SK-N-SH (cell line): ENCODE data around the gene NF2. TPM values are rescaled to one million over a fixed set of nuclear protein-coding genes. Genes with fewer than 3 reads are reported as not detected.

ENCODE experiments used
- CTCF ChIA-PET: fragments of 300-600, 350-600 bp; formaldehyde crosslinking; extraction: SDS; loops from one replicate; lab custom pipeline; 2021; lab: Yijun Ruan, JAX
- POLR2A ChIA-PET: fragments of 350-600 bp; sonication (Branson Sonifier 250); formaldehyde crosslinking; extraction: SDS; loops from one replicate; lab custom pipeline; 2020; ENCODE audit warnings: antibody characterized with exemption, inconsistent platforms; lab: Yijun Ruan, JAX
- DNase-seq: peaks from one replicate; pipeline ENCODE4 v3.0.0; 2012
- H2AFZ ChIP-seq: fragments of 200-600 bp; sonication (generic); 2 replicates; pipeline ENCODE4 v1.8.1; 2016; ENCODE audit warnings: antibody characterized with exemption, mild to moderate bottlenecking, low read depth
- H3F3A ChIP-seq: fragments of 200-600 bp; sonication (generic); replicated peaks from 2 replicates; pipeline ENCODE3; 2016; ENCODE audit warnings: antibody characterized with exemption, mild to moderate bottlenecking; ENCODE audit not compliant: insufficient read depth
- H3K27ac ChIP-seq, 2 experiments: fragments of 200-500 bp in 1 of 2; fragments of 200-600 bp in 1 of 2; sonication (Bioruptor generic) in 1 of 2; sonication (generic), shearing (Covaris generic) in 1 of 2; 2 replicates each; pipeline versions ENCODE4 v1.5.1 to v1.6.1; 2014 to 2016; ENCODE audit warnings: low read depth in 2 of 2, inconsistent platforms in 1 of 2, low read length in 1 of 2, mild to moderate bottlenecking in 1 of 2, mixed read lengths in 1 of 2
- H3K27me3 ChIP-seq: fragments of 200-600 bp; sonication (generic), shearing (Covaris generic); 2 replicates; pipeline ENCODE4 v1.6.1; 2016; ENCODE audit warnings: mixed run types; ENCODE audit not compliant: insufficient read depth
- H3K36me3 ChIP-seq, 2 experiments: fragments of 200-500 bp in 1 of 2; fragments of 200-600 bp in 1 of 2; sonication (Bioruptor generic) in 1 of 2; sonication (generic) in 1 of 2; replicated peaks in 1 of 2; 2 replicates each; pipeline versions ENCODE3 to v1.5.1; 2014 to 2016; ENCODE audit warnings: low read length in 1 of 2, mild to moderate bottlenecking in 1 of 2; ENCODE audit not compliant: insufficient read depth in 2 of 2, control insufficient read depth in 1 of 2
- H3K4me1 ChIP-seq, 2 experiments: fragments of 200-500 bp in 1 of 2; fragments of 200-600 bp in 1 of 2; sonication (Bioruptor generic) in 1 of 2; sonication (generic), shearing (Covaris generic) in 1 of 2; 2 replicates each; pipeline versions ENCODE4 v1.5.1 to v1.6.1; 2014 to 2016; ENCODE audit warnings: low read depth in 1 of 2, low read length in 1 of 2, mixed run types in 1 of 2; ENCODE audit not compliant: insufficient read depth in 2 of 2, control insufficient read depth in 1 of 2
- H3K4me2 ChIP-seq: fragments of 200-600 bp; sonication (generic), shearing (Covaris generic); 2 replicates; pipeline ENCODE4 v1.6.1; 2017; ENCODE audit warnings: mixed run types
- H3K4me3 ChIP-seq, 2 experiments: fragments of 200-500 bp in 1 of 2; fragments of 200-600 bp in 1 of 2; sonication (Bioruptor generic) in 1 of 2; sonication (generic), shearing (Covaris generic) in 1 of 2; 2 replicates each; pipeline versions ENCODE4 v1.5.1 to v1.8.1; 2014 to 2016; ENCODE audit warnings: low read depth in 2 of 2, inconsistent platforms in 1 of 2, low read length in 1 of 2, mild to moderate bottlenecking in 1 of 2, mixed read lengths in 1 of 2, moderate library complexity in 1 of 2
- H3K79me2 ChIP-seq: fragments of 200-600 bp; sonication (generic); 2 replicates; pipeline ENCODE4 v1.8.1; 2017; ENCODE audit warnings: mild to moderate bottlenecking; ENCODE audit not compliant: insufficient read depth
- H3K9ac ChIP-seq: fragments of 200-600 bp; sonication (generic); 2 replicates; pipeline ENCODE4 v1.6.1; 2017; ENCODE audit warnings: mixed run types
- H3K9me2 ChIP-seq: fragments of 200-600 bp; sonication (generic); 2 replicates; pipeline ENCODE4 v1.6.1; 2017; ENCODE audit warnings: mixed run types
- H3K9me3 ChIP-seq: fragments of 200-600 bp; sonication (generic); 2 replicates; pipeline ENCODE4 v1.6.1; 2017; ENCODE audit warnings: mixed run types, mild to moderate bottlenecking, moderate library complexity
- H4K20me1 ChIP-seq: fragments of 200-600 bp; sonication (generic); 2 replicates; pipeline ENCODE4 v1.6.1; 2017; ENCODE audit warnings: mild to moderate bottlenecking, mixed run types; ENCODE audit not compliant: insufficient read depth
- CHD2 ChIP-seq: fragments of 150-350 bp; IDR thresholded peaks from 2 replicates; pipeline ENCODE4 v1.6.1; 2018; ENCODE audit warnings: low read length; ENCODE audit not compliant: partially characterized antibody
- EP300 ChIP-seq, 2 experiments: IDR thresholded peaks; 2 replicates each; pipeline versions ENCODE4 v1.4.0 to v1.6.1; 2012; ENCODE audit warnings: borderline replicate concordance in 1 of 2, low read depth in 1 of 2, low read length in 1 of 2
- FOSL2 ChIP-seq: IDR thresholded peaks from 2 replicates; pipeline ENCODE4 v1.4.0; 2012; ENCODE audit warnings: low read depth, mild to moderate bottlenecking, moderate library complexity, borderline replicate concordance
- FOXJ3 ChIP-seq: sonication (generic); formaldehyde crosslinking; IDR thresholded peaks from 2 replicates; pipeline ENCODE4 v1.5.1; 2020; ENCODE audit warnings: mild to moderate bottlenecking, missing genetic modification reagents
- FOXM1 ChIP-seq: IDR thresholded peaks from 2 replicates; pipeline ENCODE4 v1.4.0; 2012; ENCODE audit warnings: low read depth, mild to moderate bottlenecking
- GABPA ChIP-seq: IDR thresholded peaks from 2 replicates; pipeline ENCODE4 v1.4.0; 2012; ENCODE audit warnings: low read depth, mild to moderate bottlenecking
- MEF2A ChIP-seq: IDR thresholded peaks from 2 replicates; pipeline ENCODE4 v1.4.0; 2012; ENCODE audit warnings: low read depth, borderline replicate concordance
- MXI1 ChIP-seq: IDR thresholded peaks from 2 replicates; pipeline ENCODE4 v1.6.1; 2012; ENCODE audit warnings: mild to moderate bottlenecking, low read depth, low read length, improper control_type of control experiment
- POLR2AphosphoS5 ChIP-seq: IDR thresholded peaks from 2 replicates; pipeline ENCODE4 v1.6.1; 2012; ENCODE audit warnings: low read depth, low read length
- RFX5 ChIP-seq: IDR thresholded peaks from 2 replicates; pipeline ENCODE4 v1.6.1; 2012; ENCODE audit warnings: mild to moderate bottlenecking, improper control_type of control experiment, low read length
- RXRA ChIP-seq: IDR thresholded peaks from 2 replicates; pipeline ENCODE4 v1.4.0; 2012; ENCODE audit warnings: low read depth, mild to moderate bottlenecking, borderline replicate concordance
- SIN3A ChIP-seq: IDR thresholded peaks from 2 replicates; pipeline ENCODE4 v1.6.1; 2012; ENCODE audit warnings: low read depth, mild to moderate bottlenecking, low read length, moderate library complexity, borderline replicate concordance
- TAF1 ChIP-seq: IDR thresholded peaks from 2 replicates; pipeline ENCODE4 v1.6.1; 2012; ENCODE audit warnings: low read depth, mild to moderate bottlenecking, low read length, moderate library complexity, borderline replicate concordance
- TCF12 ChIP-seq: IDR thresholded peaks from 2 replicates; pipeline ENCODE4 v1.4.0; 2012
- USF1 ChIP-seq: IDR thresholded peaks from 2 replicates; pipeline ENCODE4 v1.4.0; 2012; ENCODE audit warnings: low read depth, borderline replicate concordance
- YY1 ChIP-seq: IDR thresholded peaks from 2 replicates; pipeline ENCODE4 v1.4.0; 2012; ENCODE audit warnings: low read depth, mild to moderate bottlenecking
- WGBS: methylation state at CpG from one replicate; pipeline ENCODE4 v1.1.6; 2017; ENCODE audit warnings: low lambda C conversion rate; 5-methylcytosine and 5-hydroxymethylcytosine counted together
- polyA plus RNA-seq, 3 experiments: library from polyadenylated mRNA; depleted of rRNA; stranded (reverse); fragments of >200 nt; gene quantifications; 2 replicates each; pipeline ENCODE4 v1.2.3, GENCODE V29; 2012
- TF ChIP-seq, protein P1 (sequence below): IDR thresholded peaks from 2 replicates; pipeline ENCODE4; 2012
- TF ChIP-seq, protein P2 (sequence below): IDR thresholded peaks from 2 replicates; pipeline ENCODE4 v1.6.1; 2012; ENCODE audit warnings: mild to moderate bottlenecking, low read depth, low read length, moderate library complexity
- TF ChIP-seq, protein P3 (sequence below): fragments of 150-350 bp; IDR thresholded peaks from 2 replicates; pipeline ENCODE4 v1.6.1; 2016; ENCODE audit warnings: mild to moderate bottlenecking, low read depth, low read length

NF2 gene
- polyA plus RNA-seq, 1 of the 3 experiments (the other 2 are of a cell fraction): 44.1 TPM

DNA sequence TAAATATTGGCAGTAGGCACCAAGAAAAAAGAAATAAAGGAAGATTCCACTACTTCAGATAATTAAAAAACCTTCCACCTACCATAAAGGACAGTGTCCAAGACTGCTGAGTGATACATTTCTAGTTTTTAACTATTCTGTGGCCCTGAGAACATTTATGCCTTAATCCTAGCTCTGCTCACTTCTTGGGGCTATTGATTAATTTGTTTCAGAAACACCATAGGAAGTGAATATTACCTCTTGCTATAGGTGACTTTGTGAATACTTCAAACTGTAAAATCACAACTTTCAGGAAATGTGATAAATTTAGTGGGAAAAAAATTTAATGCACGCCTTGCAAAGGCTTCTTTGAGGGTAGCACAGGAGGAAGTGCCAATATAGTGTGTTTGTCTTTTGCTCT lies 35.2 kb downstream of the NF2 start:
- no peak overlapping the region for H3K4me2 ChIP-seq
- H4K20me1 ChIP-seq: 0 out of 2 replicates have a peak, but pooled peaks cover 7% of the 10 kb centered on the region
- H3K9me3 ChIP-seq: no peaks in the 10 kb centered on the region
- peaks cover 27 to 31% of the 10 kb centered on the region in 2 experiments for H3K36me3 ChIP-seq
- H3K9me2 ChIP-seq: no peaks in the 10 kb centered on the region
- TF ChIP-seq RFX5 (no peak), FOXJ3 (CRISPR knock-in tag) (no peak), MEF2A (no peak), MXI1 (no peak), FOSL2 (no peak), GABPA (no peak), CHD2 (no peak), TAF1 (no peak), SIN3A (no peak), POLR2AphosphoS5 (no peak), USF1 (no peak)
- TF ChIP-seq, protein P1, sequence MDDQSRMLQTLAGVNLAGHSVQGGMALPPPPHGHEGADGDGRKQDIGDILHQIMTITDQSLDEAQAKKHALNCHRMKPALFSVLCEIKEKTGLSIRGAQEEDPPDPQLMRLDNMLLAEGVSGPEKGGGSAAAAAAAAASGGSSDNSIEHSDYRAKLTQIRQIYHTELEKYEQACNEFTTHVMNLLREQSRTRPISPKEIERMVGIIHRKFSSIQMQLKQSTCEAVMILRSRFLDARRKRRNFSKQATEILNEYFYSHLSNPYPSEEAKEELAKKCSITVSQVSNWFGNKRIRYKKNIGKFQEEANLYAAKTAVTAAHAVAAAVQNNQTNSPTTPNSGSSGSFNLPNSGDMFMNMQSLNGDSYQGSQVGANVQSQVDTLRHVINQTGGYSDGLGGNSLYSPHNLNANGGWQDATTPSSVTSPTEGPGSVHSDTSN: no peak
- ChIA-PET POLR2A (no interaction called here), CTCF (interaction anchor here (1.0 to 7.4 kb wide), 6 partner anchors 12 to 469 kb away, joined by 3 to 70 read pairs (median 4); no protein-coding TSS in a partner anchor)
- H3K9ac ChIP-seq: no peak overlapping the region
- H3F3A ChIP-seq: peaks cover 4% of the 10 kb centered on the region
- H3K4me3 ChIP-seq: no peak overlapping the region
- peaks cover 4 to 14% of the 10 kb centered on the region in 2 experiments; a peak in 2 of 4 replicates for H3K4me1 ChIP-seq
- DNase-seq: no peak
- 96% methylated on average over 1 of the region's 1 CpG for WGBS
- H3K27me3 ChIP-seq: no peaks in the 10 kb centered on the region
- no peak overlapping the region for H3K27ac ChIP-seq
- peaks cover 56% of the 10 kb centered on the region; the same call in 1 of the 2 replicates for H3K79me2 ChIP-seq
- no peak overlapping the region for H2AFZ ChIP-seq

DNA sequence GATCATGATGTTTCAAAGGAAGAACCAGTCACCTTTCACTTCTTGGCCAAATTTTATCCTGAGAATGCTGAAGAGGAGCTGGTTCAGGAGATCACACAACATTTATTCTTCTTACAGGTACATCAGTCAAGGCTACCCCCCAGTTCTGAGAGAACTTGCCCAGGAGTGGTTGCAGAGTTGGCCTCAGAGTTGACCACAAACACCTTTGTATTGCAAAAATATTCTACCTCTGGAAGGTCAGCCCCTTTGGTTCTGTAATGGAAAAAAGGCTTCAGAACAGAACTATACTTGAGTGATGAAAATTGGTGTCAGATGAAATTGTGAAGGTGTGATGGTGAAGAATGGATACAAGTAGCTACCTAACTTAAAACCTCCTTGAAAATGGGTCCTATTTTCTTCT lies 35.7 kb downstream of the NF2 start:
- DNase-seq: no peak

More for the DNA sequence above, 35.7 kb downstream of the NF2 start:
- H3F3A ChIP-seq: peaks cover 4% of the 10 kb centered on the region
- H3K9me3 ChIP-seq: no peaks in the 10 kb centered on the region
- no peaks in the 10 kb centered on the region for H3K9me2 ChIP-seq
- no peaks in the 10 kb centered on the region for H3K27me3 ChIP-seq
- H3K9ac ChIP-seq: no peak overlapping the region
- TF ChIP-seq GABPA (no peak), MEF2A (no peak), YY1 (no peak), SIN3A (no peak), EP300 (IDR thresholded peaks at IDR 0.05; ENCODE audit: borderline replicate concordance in 1 of 2, low read depth in 1 of 2, low read length in 1 of 2) (no peak), FOXM1 (no peak), TCF12 (no peak), RXRA (no peak)
- TF ChIP-seq, protein P2, sequence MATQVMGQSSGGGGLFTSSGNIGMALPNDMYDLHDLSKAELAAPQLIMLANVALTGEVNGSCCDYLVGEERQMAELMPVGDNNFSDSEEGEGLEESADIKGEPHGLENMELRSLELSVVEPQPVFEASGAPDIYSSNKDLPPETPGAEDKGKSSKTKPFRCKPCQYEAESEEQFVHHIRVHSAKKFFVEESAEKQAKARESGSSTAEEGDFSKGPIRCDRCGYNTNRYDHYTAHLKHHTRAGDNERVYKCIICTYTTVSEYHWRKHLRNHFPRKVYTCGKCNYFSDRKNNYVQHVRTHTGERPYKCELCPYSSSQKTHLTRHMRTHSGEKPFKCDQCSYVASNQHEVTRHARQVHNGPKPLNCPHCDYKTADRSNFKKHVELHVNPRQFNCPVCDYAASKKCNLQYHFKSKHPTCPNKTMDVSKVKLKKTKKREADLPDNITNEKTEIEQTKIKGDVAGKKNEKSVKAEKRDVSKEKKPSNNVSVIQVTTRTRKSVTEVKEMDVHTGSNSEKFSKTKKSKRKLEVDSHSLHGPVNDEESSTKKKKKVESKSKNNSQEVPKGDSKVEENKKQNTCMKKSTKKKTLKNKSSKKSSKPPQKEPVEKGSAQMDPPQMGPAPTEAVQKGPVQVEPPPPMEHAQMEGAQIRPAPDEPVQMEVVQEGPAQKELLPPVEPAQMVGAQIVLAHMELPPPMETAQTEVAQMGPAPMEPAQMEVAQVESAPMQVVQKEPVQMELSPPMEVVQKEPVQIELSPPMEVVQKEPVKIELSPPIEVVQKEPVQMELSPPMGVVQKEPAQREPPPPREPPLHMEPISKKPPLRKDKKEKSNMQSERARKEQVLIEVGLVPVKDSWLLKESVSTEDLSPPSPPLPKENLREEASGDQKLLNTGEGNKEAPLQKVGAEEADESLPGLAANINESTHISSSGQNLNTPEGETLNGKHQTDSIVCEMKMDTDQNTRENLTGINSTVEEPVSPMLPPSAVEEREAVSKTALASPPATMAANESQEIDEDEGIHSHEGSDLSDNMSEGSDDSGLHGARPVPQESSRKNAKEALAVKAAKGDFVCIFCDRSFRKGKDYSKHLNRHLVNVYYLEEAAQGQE: no peak
- TF ChIP-seq, protein P3, sequence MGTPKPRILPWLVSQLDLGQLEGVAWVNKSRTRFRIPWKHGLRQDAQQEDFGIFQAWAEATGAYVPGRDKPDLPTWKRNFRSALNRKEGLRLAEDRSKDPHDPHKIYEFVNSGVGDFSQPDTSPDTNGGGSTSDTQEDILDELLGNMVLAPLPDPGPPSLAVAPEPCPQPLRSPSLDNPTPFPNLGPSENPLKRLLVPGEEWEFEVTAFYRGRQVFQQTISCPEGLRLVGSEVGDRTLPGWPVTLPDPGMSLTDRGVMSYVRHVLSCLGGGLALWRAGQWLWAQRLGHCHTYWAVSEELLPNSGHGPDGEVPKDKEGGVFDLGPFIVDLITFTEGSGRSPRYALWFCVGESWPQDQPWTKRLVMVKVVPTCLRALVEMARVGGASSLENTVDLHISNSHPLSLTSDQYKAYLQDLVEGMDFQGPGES: no peak
- H3K4me1 ChIP-seq: peaks cover 4 to 11% of the 10 kb centered on the region in 2 experiments; a peak in 2 of 4 replicates
- H3K36me3 ChIP-seq: peaks cover 27 to 31% of the 10 kb centered on the region in 2 experiments
- H3K79me2 ChIP-seq: peaks cover 52% of the 10 kb centered on the region; the same call in 1 of the 2 replicates
- no peak overlapping the region for H3K4me3 ChIP-seq
- no peak overlapping the region for H3K27ac ChIP-seq
- H2AFZ ChIP-seq: no peak overlapping the region
- ChIA-PET CTCF (interaction anchor here (1.0 to 7.4 kb wide), 4 partner anchors 14 to 450 kb away, joined by 3 to 70 read pairs (median 28); no protein-coding TSS in a partner anchor), POLR2A (no interaction called here)
- H4K20me1 ChIP-seq: 0 out of 2 replicates have a peak, but pooled peaks cover 7% of the 10 kb centered on the region
- H3K4me2 ChIP-seq: no peak overlapping the region
